ENCODE data around the gene ANKRD11.

Gene ANKRD11

DNA sequence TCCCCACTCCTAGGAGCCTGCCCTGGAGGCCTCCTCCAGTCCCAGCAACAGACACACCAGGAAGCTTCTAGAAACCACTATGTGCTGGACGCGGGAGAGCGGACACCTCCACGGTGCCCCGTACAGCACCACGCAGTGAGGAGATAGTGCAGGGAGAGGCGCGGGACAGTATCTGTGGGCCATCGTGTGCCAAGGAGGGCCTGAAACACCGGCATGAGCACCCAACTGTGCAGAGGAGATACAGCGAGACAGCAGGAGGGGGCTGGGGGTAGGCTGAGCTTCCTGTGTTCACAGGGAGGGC, 215.1 kb downstream of the ANKRD11 start:
- TF ChIP-seq, protein P1, sequence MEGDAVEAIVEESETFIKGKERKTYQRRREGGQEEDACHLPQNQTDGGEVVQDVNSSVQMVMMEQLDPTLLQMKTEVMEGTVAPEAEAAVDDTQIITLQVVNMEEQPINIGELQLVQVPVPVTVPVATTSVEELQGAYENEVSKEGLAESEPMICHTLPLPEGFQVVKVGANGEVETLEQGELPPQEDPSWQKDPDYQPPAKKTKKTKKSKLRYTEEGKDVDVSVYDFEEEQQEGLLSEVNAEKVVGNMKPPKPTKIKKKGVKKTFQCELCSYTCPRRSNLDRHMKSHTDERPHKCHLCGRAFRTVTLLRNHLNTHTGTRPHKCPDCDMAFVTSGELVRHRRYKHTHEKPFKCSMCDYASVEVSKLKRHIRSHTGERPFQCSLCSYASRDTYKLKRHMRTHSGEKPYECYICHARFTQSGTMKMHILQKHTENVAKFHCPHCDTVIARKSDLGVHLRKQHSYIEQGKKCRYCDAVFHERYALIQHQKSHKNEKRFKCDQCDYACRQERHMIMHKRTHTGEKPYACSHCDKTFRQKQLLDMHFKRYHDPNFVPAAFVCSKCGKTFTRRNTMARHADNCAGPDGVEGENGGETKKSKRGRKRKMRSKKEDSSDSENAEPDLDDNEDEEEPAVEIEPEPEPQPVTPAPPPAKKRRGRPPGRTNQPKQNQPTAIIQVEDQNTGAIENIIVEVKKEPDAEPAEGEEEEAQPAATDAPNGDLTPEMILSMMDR (conservative IDR thresholded peaks at IDR 0.05; ENCODE audit: low read length): no peak
- DNase-seq (ENCODE audit: low read depth): no peak
- H3K4me3 ChIP-seq (ENCODE audit: low read length): no peak overlapping the region

GRCh38 chr16:89274561-89275283, 215.6 kb downstream of the ANKRD11 start:
- no peak overlapping the region for H3K4me3 ChIP-seq (ENCODE audit: low read length)
- DNase-seq (ENCODE audit: low read depth): no peak
- TF ChIP-seq, protein P1 (conservative IDR thresholded peaks at IDR 0.05; ENCODE audit: low read length): no peak

- no peak overlapping the region for H3K4me3 ChIP-seq (ENCODE audit: low read length)
- TF ChIP-seq, protein P1 (conservative IDR thresholded peaks at IDR 0.05; ENCODE audit: low read length): no peak
- DNase-seq (ENCODE audit: low read depth): no peak
Measured at GRCh38 chr16:89273741-89274472, 216.5 kb downstream of the ANKRD11 start.

GRCh38 chr16:89272631-89273030, 217.7 kb downstream of the ANKRD11 start:
- H3K4me3 ChIP-seq (ENCODE audit: low read length): no peak overlapping the region
- DNase-seq (ENCODE audit: low read depth): no peak
- TF ChIP-seq, protein P1 (conservative IDR thresholded peaks at IDR 0.05; ENCODE audit: low read length): no peak

GRCh38 chr16:89270666-89271345, 219.6 kb downstream of the ANKRD11 start:
- TF ChIP-seq, protein P1 (conservative IDR thresholded peaks at IDR 0.05; ENCODE audit: low read length): no peak
- DNase-seq (ENCODE audit: low read depth): no peak
- H3K4me3 ChIP-seq (ENCODE audit: low read length): no peak overlapping the region

GRCh38 chr16:89269805-89270665, 220.3 kb downstream of the ANKRD11 start:
- H3K4me3 ChIP-seq (ENCODE audit: low read length): no peak overlapping the region
- TF ChIP-seq, protein P1 (conservative IDR thresholded peaks at IDR 0.05; ENCODE audit: low read length): no peak
- no peak for DNase-seq (ENCODE audit: low read depth)
